GM12878 (cell line): Measurements from ENCODE around the gene PHF10. TPM values are rescaled to one million over a fixed set of nuclear protein-coding genes. Genes with fewer than 3 reads are reported as not detected.

Experiments used
- ATF7 ChIP-seq: fragments of 450-650 bp; IDR thresholded peaks from 2 replicates; pipeline ENCODE4 v1.6.1; 2016; ENCODE audit warnings: low read depth, mild to moderate bottlenecking
- CBX3 ChIP-seq: fragments of 200-600 bp; sonication (generic); IDR thresholded peaks from 2 replicates; pipeline ENCODE4 v1.6.1; 2016; ENCODE audit warnings: low read depth, borderline replicate concordance
- CHD1 ChIP-seq: IDR thresholded peaks from 2 replicates; pipeline ENCODE4 v1.6.1; 2012; ENCODE audit warnings: low read depth, low read length, improper control_type of control experiment
- CTCF ChIP-seq, 3 experiments: IDR thresholded peaks in 2 of 3; conservative IDR thresholded peaks in 1 of 3; 2 replicates each; pipeline ENCODE4 v1.5.1; 2011; ENCODE audit warnings: low read depth in 3 of 3, low read length in 3 of 3, mild to moderate bottlenecking in 3 of 3, control low read depth in 2 of 3, moderate library complexity in 2 of 3, inconsistent platforms in 1 of 3, mixed read lengths in 1 of 3; ENCODE audit not compliant: control insufficient read depth in 2 of 3, insufficient read depth in 1 of 3; ENCODE audit errors: extremely low read depth in 1 of 3
- ETV6 ChIP-seq, 2 experiments: fragments of 450-650 bp in 1 of 2; IDR thresholded peaks in 1 of 2; conservative IDR thresholded peaks in 1 of 2; 2 replicates each; pipeline ENCODE4 v1.6.1; 2014; ENCODE audit warnings: antibody characterized with exemption in 1 of 2, borderline replicate concordance in 1 of 2, low read depth in 1 of 2, mild to moderate bottlenecking in 1 of 2, moderate library complexity in 1 of 2
- IKZF2 ChIP-seq, 2 experiments: fragments of 450-650 bp; IDR thresholded peaks; 2 replicates each; pipeline ENCODE4 v1.6.1; 2017; ENCODE audit warnings: mild to moderate bottlenecking in 2 of 2, moderate library complexity in 2 of 2
- MEF2B ChIP-seq: fragments of 450-650 bp; IDR thresholded peaks from 2 replicates; pipeline ENCODE4 v1.6.1; 2018; ENCODE audit warnings: mild to moderate bottlenecking, moderate library complexity; ENCODE audit not compliant: partially characterized antibody, poor library complexity, severe bottlenecking
- MLLT1 ChIP-seq: fragments of 450-650 bp; IDR thresholded peaks from 2 replicates; pipeline ENCODE4 v1.6.1; 2016; ENCODE audit warnings: mild to moderate bottlenecking
- MTA2 ChIP-seq: fragments of 450-650 bp; IDR thresholded peaks from 2 replicates; pipeline ENCODE4 v1.6.1; 2016; ENCODE audit warnings: low read depth, mild to moderate bottlenecking, moderate library complexity
- NFXL1 ChIP-seq: fragments of 450-650 bp; IDR thresholded peaks from 2 replicates; pipeline ENCODE4 v1.6.1; 2017; ENCODE audit warnings: antibody characterized with exemption, mild to moderate bottlenecking, borderline replicate concordance
- NR2C2 ChIP-seq: IDR thresholded peaks from 2 replicates; pipeline ENCODE4 v1.6.1; 2011; ENCODE audit warnings: borderline replicate concordance, low read depth; ENCODE audit not compliant: control insufficient read depth, insufficient read length
- RAD51 ChIP-seq: fragments of 450-650 bp; IDR thresholded peaks from 2 replicates; pipeline ENCODE4 v1.6.1; 2016; ENCODE audit warnings: moderate library complexity, mild to moderate bottlenecking, inconsistent platforms
- RBBP5 ChIP-seq: fragments of 200-600 bp; sonication (generic); conservative IDR thresholded peaks from 2 replicates; pipeline ENCODE4 v1.6.1; 2016
- SIN3A ChIP-seq: IDR thresholded peaks from 2 replicates; pipeline ENCODE4 v1.6.1; 2012; ENCODE audit warnings: low read depth, low read length, improper control_type of control experiment
- SKIL ChIP-seq: fragments of 450-650 bp; IDR thresholded peaks from 2 replicates; pipeline ENCODE4 v1.6.1; 2017; ENCODE audit warnings: mild to moderate bottlenecking, low read depth, inconsistent platforms; ENCODE audit not compliant: poor library complexity, severe bottlenecking
- SMARCA5 ChIP-seq: fragments of 450-650 bp; IDR thresholded peaks from 2 replicates; pipeline ENCODE4 v1.6.1; 2017; ENCODE audit warnings: mild to moderate bottlenecking
- SUPT20H ChIP-seq: IDR thresholded peaks from 2 replicates; pipeline ENCODE4 v1.6.1; 2011; ENCODE audit warnings: low read depth, mild to moderate bottlenecking, low read length, moderate library complexity, borderline replicate concordance; ENCODE audit not compliant: control insufficient read depth
- ZNF687 ChIP-seq: fragments of 450-650 bp; IDR thresholded peaks from 2 replicates; pipeline ENCODE4 v1.6.1; 2017; ENCODE audit warnings: mild to moderate bottlenecking, moderate library complexity
- ZSCAN29 ChIP-seq: fragments of 450-650 bp; IDR thresholded peaks from 2 replicates; pipeline ENCODE4 v1.6.1; 2017; ENCODE audit warnings: mild to moderate bottlenecking, moderate library complexity
- polyA plus RNA-seq, 11 experiments: library from polyadenylated mRNA; depleted of rRNA in 4 of 11; unstranded in 6 of 11; stranded (reverse) in 5 of 11; fragments of >200 nt; fragmentation: Nextera tagmentation in 4 of 11; fragmentation: Illumina TruSeq in 1 of 11; extraction: Ambion mirVana in 4 of 11; extraction: Trizol in 1 of 11; gene quantifications; 1 replicate in 1 of 11; 2 replicates in 10 of 11; pipeline versions ENCODE4 v1.2.1 to v1.2.3, GENCODE V29; 2011 to 2016; ENCODE audit warnings: inconsistent platforms in 2 of 11, missing spikeins in 2 of 11, low read depth in 1 of 11
- total RNA-seq, 4 experiments: library from RNA; depleted of rRNA in 3 of 4; stranded (reverse); fragments of >200 nt in 3 of 4; fragmentation: Illumina TruSeq in 1 of 4; extraction: Trizol in 1 of 4; gene quantifications; 2 replicates each; pipeline versions ENCODE4 v1.2.1 to v1.2.3, GENCODE V29; 2013 to 2021

Gene PHF10
- total and polyA plus RNA-seq, 10 of the 15 experiments (the other 5 are each of a cell fraction or from before 2014, with no cell fraction given): 3.8 to 35.6 (median 15.8) TPM

DNA sequence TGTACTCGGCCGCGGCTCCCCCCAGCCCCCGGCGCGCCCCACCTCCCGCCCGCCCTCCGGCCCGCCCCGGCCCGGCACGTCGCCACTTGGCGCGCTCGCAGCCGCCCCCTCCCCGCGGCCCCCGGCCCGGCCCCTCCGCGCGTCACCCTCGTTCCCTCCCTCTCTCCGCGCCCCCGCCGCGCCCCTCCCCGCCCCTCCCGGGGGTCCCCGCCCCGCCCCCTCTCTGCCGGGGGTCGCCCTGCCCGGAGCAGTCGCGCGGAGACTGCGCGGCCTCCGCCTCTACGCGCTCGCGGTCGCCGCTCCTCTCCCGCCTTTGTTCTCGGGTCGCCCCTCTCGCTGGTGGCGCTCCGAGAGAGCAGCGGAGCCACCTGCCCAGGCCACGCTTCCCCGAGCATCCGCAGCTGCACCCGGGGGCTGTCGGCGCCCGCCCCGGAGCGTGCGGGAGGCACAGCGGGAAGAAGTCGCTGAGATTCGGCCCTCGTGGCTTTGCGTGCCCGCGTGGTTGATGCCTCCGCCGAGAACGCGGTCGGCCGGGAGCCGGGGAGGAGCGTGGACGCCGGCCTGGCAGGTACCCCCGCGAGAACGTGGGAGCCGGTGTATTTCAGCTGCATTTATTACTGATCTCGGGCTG is at the start of gene PHF10 (continued):
- TF ChIP-seq RAD51 (no peak), SMARCA5 (no peak), RBBP5 (no peak), ZNF687 (peak; percentile 47; the same call in 1 of the 2 replicates), CHD1 (no peak), SIN3A (no peak), MLLT1 (no peak), ZSCAN29 (no peak), ATF7 (no peak), ETV6 (conservative IDR thresholded peaks at IDR 0.05 in 1 of 2, IDR thresholded peaks at IDR 0.05 in 1 of 2; ENCODE audit: borderline replicate concordance in 1 of 2, low read depth in 1 of 2) (no peak), MTA2 (no peak), SKIL (no peak), SUPT20H (no peak), NR2C2 (no peak), IKZF2 (IDR thresholded peaks at IDR 0.05) (peak in 1 of 2 experiments; percentile 18; a peak in 1 of 4 replicates), NFXL1 (no peak), MEF2B (peak; percentile 22), CTCF (IDR thresholded peaks at IDR 0.05 in 2 of 3, conservative IDR thresholded peaks at IDR 0.05 in 1 of 3; ENCODE audit: control insufficient read depth in 2 of 3, extremely low read depth in 1 of 3, insufficient read depth in 1 of 3, low read depth in 3 of 3, low read length in 3 of 3) (no peak), CBX3 (no peak)
